H1 (cell line): ENCODE data around the gene PPP1R3C. TPM values are rescaled to one million over a fixed set of nuclear protein-coding genes. Genes with fewer than 3 reads are reported as not detected.

Experiments used
- CBX5 ChIP-seq: fragments of 300-800, 300-1000 bp; sonication (generic); IDR thresholded peaks from 2 replicates; pipeline ENCODE4 v1.7.1; 2016; ENCODE audit warnings: antibody characterized with exemption, low read length, low read depth
- JUN ChIP-seq: IDR thresholded peaks from 2 replicates; pipeline ENCODE4 v1.6.1; 2011; ENCODE audit warnings: low read depth, mild to moderate bottlenecking, improper control_type of control experiment, low read length
- KDM4A ChIP-seq: IDR thresholded peaks from one replicate; pipeline ENCODE4 v1.7.1; 2012; ENCODE audit warnings: low read depth, mild to moderate bottlenecking, moderate library complexity, low read length, inconsistent platforms; ENCODE audit not compliant: severe bottlenecking
- SRF ChIP-seq: IDR thresholded peaks from 2 replicates; pipeline ENCODE4 v1.6.1; 2011; ENCODE audit warnings: mild to moderate bottlenecking, low read depth, low read length, moderate library complexity
- polyA plus RNA-seq, 7 experiments: library from polyadenylated mRNA; depleted of rRNA in 3 of 7; stranded (reverse) in 5 of 7; unstranded in 2 of 7; fragments of >200 nt in 5 of 7; fragments of 200-250 nt in 2 of 7; gene quantifications; 1 replicate in 5 of 7; 2 replicates in 1 of 7; 4 replicates in 1 of 7; pipeline versions ENCODE4 v1.2.1 to v1.2.3, GENCODE V29; 2011 to 2013; ENCODE audit warnings: missing spikeins in 2 of 7, mixed read lengths in 2 of 7
- total RNA-seq: library from RNA; stranded (reverse); fragmentation: NEBNext Ultra II Directional; extraction: Animal tissue kit (Norgen Biotek cat#: 25700); gene quantifications from 2 replicates; pipeline ENCODE4 v1.2.1, GENCODE V29; 2021
- TF ChIP-seq, protein P1 (sequence below): IDR thresholded peaks from 2 replicates; pipeline ENCODE4 v1.6.1; 2012; ENCODE audit warnings: inconsistent platforms

PPP1R3C gene
- total and polyA plus RNA-seq, 2 of the 8 experiments (the other 6 are each of a cell fraction or from before 2014, with no cell fraction given): 1.3 TPM

DNA sequence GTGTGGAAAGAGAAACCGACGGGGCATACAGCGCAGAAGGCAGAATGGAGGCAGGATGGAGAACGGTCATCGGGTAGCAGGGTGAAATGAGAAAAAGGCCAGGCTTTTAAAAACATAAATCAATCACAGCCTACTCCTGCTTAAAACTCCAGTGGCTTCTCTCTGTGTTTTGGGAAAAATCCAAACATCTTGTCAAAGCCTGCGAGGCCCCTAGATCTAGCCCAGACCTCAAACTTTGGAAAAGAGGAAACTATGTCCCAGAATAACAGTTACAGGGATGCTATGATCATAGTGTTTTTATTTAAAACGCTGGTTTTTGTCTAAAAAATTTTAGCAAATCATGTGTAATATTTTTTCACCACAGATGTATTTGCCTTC is 41.1 kb downstream of the PPP1R3C start (continued):
- TF ChIP-seq CBX5 (no peak), SRF (no peak), JUN (no peak), KDM4A (no peak)
- TF ChIP-seq, protein P1, sequence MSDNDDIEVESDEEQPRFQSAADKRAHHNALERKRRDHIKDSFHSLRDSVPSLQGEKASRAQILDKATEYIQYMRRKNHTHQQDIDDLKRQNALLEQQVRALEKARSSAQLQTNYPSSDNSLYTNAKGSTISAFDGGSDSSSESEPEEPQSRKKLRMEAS: no peak
